ENCODE results near the gene TCF21.
"Not testable (repeated sequence)": the region's sequence is repeated elsewhere in the genome, so short reads cannot be mapped to it uniquely, and the experiment has no call there.

The TCF21 gene

DNA sequence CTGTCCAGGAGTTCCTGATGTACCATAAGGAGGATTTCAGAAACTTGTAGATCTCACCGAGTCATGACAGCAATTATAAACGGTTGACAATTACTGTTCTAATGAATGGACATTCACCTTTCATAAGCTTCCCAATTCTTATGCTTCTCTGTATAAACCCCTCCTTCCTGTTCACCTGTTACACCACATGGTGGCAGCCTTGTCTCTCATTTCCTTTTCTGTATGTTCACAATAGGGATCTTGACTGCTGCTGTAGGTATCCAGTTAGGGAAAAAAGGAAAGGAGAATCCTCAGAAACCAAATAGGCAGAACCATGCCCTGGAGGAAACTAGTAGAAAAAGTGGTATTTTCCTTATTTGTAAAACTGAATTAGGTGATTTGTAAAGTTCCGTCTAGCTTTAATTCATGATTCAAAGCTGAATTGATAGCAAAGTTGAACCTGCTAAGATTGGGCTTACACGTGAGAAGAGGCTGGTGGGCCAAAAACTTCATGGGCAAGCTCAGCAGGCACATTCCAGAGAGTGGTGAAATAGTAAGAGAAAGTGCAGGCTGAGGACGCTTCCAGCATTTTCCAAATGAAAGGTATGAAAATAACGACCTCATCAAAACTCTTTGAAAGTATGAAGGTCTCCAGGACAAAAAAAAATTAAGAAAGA lies 35.2 kb downstream of the TCF21 start:
- peak; percentile 13 for DNase-seq

DNA sequence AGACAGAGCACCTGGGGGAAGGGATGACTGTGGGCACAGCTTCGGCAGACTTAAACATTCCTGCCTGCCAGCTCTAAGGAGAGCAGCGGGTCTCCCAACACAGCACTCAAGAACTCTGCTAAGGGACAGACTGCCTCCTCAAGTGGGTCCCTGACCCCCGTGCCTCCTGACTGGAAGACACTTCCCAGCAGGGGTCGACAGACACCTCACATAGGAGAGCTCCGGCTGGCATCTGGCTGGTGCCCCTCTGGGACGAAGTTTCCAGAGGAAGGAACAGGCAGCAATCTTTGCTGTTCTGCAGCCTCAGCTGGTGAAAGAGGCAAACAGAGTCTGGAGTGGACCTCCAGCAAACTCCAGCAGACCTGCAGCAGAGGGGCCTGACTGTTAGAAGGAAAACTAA lies 42.3 kb downstream of the TCF21 start:
- DNase-seq: not testable (repeated sequence)

DNA sequence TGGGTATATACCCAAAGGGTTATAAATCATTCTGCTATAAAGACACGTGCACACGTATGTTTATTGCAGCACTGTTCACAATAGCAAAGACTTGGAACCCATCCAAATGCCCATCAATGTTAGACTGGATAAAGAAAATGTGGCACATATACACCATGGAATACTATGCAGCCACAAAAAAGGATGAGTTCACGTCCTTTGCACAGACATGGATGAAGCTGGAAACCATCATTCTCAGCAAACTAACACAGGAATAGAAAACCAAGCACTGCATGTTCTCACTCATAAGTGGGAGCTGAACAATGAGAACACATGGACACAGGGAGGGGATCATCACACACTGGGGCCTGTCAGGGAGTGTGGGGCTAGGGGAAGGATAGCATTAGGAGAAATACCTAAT lies 47.4 kb downstream of the TCF21 start:
- DNase-seq: not testable (repeated sequence)

DNA sequence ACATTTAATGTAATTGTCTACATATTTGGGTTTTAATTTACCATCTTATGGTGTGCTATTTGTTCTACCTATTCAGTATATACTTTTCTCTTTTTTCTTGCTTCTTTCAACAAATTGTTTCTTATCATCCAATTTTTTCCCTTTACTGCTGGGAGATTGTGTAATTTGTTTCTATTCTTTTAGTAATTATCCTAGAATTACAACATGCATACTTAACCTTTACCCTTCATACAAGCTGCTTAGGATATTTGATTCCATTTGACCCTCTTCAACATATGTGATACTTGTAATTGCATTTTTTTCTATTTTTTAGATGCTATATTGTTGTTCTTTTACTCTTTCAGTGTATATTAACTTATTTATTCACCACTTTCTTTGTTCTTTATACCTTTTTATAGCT lies 49.0 kb downstream of the TCF21 start:
- DNase-seq: no peak

DNA sequence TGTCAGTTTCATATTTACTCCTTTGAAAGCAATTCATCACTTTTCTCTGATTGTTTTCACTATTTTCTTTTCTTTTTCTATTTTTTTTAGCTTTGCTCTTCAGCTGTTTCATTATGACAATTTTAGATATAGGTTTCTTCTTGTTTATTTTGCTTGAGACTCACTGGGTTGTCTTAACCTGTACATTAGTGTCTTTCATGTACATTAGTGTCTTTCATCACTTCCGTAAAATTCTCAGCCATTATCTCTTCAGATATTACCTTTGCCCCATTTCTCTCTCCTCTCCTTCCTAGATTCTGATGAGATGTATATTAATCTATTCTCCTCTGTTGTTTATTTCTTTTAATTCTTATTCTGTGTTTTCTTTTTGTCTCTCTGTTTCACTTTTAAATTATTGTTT lies 49.6 kb downstream of the TCF21 start:
- no peak for DNase-seq

DNA sequence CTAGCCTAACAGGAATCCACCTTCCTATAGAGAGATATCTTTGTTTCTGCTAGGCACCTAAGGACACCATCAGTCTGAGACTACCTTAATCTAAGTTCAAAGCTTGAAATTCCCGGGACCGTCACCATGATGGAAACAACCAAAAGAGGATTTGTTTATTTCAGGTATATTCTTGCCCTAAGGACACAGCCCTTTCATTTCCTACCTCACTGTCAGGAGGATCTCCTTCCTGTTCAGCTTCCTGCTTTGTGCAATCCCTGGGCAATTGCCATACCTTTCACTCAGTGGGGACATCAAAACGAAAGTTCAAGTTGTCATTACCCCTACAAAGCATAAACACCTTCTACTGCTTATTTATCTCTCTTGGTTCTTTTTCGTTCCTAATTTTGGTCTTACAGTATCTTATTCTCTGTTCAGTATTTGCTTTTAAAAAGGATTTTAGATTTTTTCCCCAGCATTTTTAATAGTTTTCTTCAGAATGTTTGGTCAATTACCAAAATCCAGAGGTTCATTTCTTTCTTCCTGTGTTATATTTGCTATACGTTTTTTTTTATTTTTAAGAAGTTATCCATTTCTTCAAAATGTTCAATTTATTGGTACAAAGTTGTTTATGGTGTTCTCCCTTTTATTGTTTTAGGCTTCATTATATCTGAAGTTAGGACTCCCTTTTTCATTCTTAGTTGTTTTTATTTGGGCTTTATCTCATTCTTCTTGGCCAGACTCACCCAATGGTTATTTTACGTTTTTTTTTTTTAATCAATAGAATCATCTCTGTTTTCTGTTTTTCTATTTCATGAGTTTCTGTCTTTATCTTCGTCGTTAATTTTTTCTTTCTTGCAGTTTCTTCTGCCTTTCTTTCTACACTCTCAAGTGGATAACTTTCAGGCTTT lies 51.1 kb downstream of the TCF21 start:
- DNase-seq: no peak
